Measurements from ENCODE around the gene NR1H4.

DNA sequence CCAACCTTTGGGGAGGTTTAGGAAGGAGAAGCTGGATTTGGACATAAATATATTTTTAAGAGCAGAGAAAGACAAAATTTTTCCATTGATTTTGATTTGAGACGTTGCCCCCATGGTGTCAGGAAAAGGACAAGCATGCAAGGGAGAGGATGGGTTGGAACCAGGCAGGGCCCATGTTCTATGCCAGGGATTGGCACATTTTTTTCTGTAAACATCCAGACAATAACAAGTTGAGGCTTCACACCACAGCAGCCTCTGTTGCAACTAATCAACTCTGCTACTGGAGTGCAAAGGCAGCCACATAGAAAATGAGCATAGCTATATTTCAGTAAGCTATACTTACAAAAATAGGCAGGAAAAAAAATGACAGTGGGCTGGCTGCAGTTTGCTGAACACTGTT, 44.7 kb downstream of the NR1H4 start:
- TF ChIP-seq, protein P1, sequence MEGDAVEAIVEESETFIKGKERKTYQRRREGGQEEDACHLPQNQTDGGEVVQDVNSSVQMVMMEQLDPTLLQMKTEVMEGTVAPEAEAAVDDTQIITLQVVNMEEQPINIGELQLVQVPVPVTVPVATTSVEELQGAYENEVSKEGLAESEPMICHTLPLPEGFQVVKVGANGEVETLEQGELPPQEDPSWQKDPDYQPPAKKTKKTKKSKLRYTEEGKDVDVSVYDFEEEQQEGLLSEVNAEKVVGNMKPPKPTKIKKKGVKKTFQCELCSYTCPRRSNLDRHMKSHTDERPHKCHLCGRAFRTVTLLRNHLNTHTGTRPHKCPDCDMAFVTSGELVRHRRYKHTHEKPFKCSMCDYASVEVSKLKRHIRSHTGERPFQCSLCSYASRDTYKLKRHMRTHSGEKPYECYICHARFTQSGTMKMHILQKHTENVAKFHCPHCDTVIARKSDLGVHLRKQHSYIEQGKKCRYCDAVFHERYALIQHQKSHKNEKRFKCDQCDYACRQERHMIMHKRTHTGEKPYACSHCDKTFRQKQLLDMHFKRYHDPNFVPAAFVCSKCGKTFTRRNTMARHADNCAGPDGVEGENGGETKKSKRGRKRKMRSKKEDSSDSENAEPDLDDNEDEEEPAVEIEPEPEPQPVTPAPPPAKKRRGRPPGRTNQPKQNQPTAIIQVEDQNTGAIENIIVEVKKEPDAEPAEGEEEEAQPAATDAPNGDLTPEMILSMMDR (IDR thresholded peaks at IDR 0.05): no peak
- TF ChIP-seq POLR2AphosphoS5 (IDR thresholded peaks at IDR 0.05): no peak
- TF ChIP-seq POLR2A (IDR thresholded peaks at IDR 0.05): no peak
- no peak for TF ChIP-seq EP300 (IDR thresholded peaks at IDR 0.05)
